ENCODE measurements around the gene PSMG1. TPM values are rescaled to one million over a fixed set of nuclear protein-coding genes. Genes with fewer than 3 reads are reported as not detected.

The PSMG1 gene
- polyA plus RNA-seq, 1 experiment, result 60.0 TPM

DNA sequence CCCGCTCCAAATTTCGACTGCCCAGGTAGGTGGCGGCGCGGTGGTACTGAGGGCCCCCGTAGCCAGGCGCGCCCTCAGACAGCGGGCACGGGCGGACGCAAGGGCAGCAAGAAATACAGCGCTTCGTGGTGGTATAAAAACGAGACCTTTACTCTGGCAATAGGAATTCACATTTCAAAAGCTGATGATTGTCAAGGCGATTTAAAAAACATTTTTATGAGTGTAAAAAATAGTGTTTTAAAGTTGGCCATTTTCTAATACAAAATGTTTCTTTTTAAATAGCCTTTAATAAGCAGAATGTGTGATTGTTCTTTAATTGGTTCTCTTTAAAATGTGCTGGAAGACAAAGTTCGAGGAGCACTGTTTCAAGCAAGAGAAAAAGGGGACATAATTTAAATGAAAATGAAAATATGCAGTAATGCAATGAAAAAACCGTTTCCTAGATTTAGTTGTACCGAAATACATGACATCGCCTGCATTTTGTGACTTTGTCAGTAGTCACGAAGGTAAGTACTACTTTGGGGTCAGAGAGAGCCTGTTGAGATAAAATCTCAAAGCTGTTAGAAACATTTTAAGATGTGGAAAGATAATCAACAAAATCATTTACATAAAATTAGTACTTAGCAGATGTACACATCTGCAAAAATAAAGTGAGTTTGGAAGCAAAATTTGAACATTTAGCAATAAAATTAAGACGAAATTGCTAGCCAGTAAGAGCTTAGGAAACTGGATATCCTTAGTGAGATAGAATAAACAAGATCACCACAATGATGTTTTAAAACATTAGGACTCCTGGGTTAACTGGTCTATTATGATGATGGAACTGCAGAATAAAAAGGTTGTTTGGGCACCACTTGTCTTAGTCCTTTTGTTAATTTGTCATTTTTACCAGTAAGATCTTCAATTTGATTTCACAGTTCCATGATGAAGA is 1.1 kb upstream of the PSMG1 start:
- CTCF ChIA-PET, result interaction anchor here (0.6 kb wide), 2 partner anchors 47 to 516 kb away, joined by 3 read pairs; no protein-coding TSS in a partner anchor
- DNase-seq (ENCODE audit: low read depth, low spot score), result no peak
- H3K27me3 ChIP-seq (ENCODE audit: control insufficient read depth, insufficient read depth, low read length), result no peaks in the 10 kb centered on the region
- peak overlapping the region; percentile 92 for H3K4me3 ChIP-seq (ENCODE audit: low read depth, low read length)
- TF ChIP-seq CTCF (IDR thresholded peaks at IDR 0.05; ENCODE audit: low read depth, low read length), result no peak
- POLR2A ChIA-PET, result interaction anchor here (0.5 to 1.6 kb wide), 6 partner anchors 88 to 743 kb away, joined by 3 to 7 read pairs (median 4); no protein-coding TSS in a partner anchor
- H3K27ac ChIP-seq (ENCODE audit: low read depth, low read length), result peak overlapping the region; percentile 90
- H3K9me3 ChIP-seq (ENCODE audit: control insufficient read depth, insufficient read depth, low read length), result no peaks in the 10 kb centered on the region

- Histone ChIP-seq H3K27me3 (ENCODE audit: control insufficient read depth, insufficient read depth, low read length) (no peaks in the 10 kb centered on the region), H3K4me3 (ENCODE audit: low read depth, low read length) (peak overlapping the region; percentile 92), H3K27ac (ENCODE audit: low read depth, low read length) (peak overlapping the region; percentile 73), H3K9me3 (ENCODE audit: control insufficient read depth, insufficient read depth, low read length) (no peaks in the 10 kb centered on the region)
- no peak for TF ChIP-seq CTCF (IDR thresholded peaks at IDR 0.05; ENCODE audit: low read depth, low read length)
- no peak for DNase-seq (ENCODE audit: low read depth, low spot score)
- ChIA-PET POLR2A (interaction anchor here (0.9 to 1.6 kb wide), 5 partner anchors 9 to 258 kb away, joined by 3 to 7 read pairs (median 5); no protein-coding TSS in a partner anchor), CTCF (interaction anchor here (0.9 to 1.2 kb wide), 2 partner anchors 259 to 674 kb away, joined by 4 read pairs; no protein-coding TSS in a partner anchor)
Measured at GRCh38 chr21:39182484-39183271, 573 bp downstream of the PSMG1 start.

- no peak for DNase-seq (ENCODE audit: low read depth, low spot score)
- Histone ChIP-seq H3K9me3 (ENCODE audit: control insufficient read depth, insufficient read depth, low read length) (no peaks in the 10 kb centered on the region), H3K4me3 (ENCODE audit: low read depth, low read length) (peak overlapping the region; percentile 92), H3K27me3 (ENCODE audit: control insufficient read depth, insufficient read depth, low read length) (no peaks in the 10 kb centered on the region), H3K27ac (ENCODE audit: low read depth, low read length) (no peak overlapping the region)
- POLR2A ChIA-PET, result no interaction called here
- CTCF ChIA-PET, result no interaction called here
- no peak for TF ChIP-seq CTCF (IDR thresholded peaks at IDR 0.05; ENCODE audit: low read depth, low read length)
Measured at GRCh38 chr21:39182016-39182415, 1.2 kb downstream of the PSMG1 start.

DNA sequence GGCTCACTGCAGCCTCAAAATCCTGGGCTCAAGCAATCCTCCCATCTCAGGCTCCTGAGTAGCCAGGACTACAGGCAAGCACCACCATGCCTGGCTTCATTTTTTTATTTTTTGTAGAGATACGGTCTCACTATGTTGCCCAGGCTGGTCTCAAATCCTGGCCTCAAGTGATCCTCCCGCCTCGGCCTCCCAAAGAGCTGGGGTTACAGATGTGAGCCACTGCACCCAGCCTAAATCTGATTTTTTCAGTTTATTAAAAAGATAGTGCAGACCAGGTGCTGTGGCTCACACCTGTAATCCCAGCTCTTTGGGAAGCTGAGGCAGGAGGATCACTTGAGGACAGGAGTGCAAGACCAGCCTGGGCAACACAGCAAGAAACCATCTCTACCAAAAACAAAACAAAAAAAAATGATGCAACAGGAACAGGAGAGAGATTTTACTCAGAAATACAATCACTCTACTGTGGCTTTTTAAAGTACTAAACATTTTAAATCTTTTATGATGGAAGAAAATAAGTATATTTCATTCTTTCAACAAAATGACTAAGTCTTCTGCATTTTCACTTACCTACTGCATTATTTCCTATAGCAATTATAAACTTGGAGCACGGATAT is 1.9 kb downstream of the PSMG1 start:
- DNase-seq (ENCODE audit: low read depth, low spot score), result no peak
- TF ChIP-seq CTCF (IDR thresholded peaks at IDR 0.05; ENCODE audit: low read depth, low read length), result no peak
- no peak overlapping the region; the same call in 1 of the 2 replicates for H3K4me3 ChIP-seq (ENCODE audit: low read depth, low read length)
- ChIA-PET CTCF (no interaction called here), POLR2A (no interaction called here)
- H3K9me3 ChIP-seq (ENCODE audit: control insufficient read depth, insufficient read depth, low read length), result no peaks in the 10 kb centered on the region
- H3K27ac ChIP-seq (ENCODE audit: low read depth, low read length), result no peak overlapping the region
- no peaks in the 10 kb centered on the region for H3K27me3 ChIP-seq (ENCODE audit: control insufficient read depth, insufficient read depth, low read length)

Data from AG04450 (cell line).